Stimulated activated CD8-positive, alpha-beta memory T cell treated with anti-CD3 and anti-CD28 coated beads, Interleukin-7, amount 100 ng/mL, for 1 hour (primary cell): ENCODE data around the gene HAND1.
A peak's percentile ranks its signal among the peaks of the same experiment; 100 is the strongest.

Experiments used
- DNase-seq, 2 donors: peaks; one replicate each; pipeline ENCODE4 v3.0.0-alpha.2; 2020; ENCODE audit warnings: low read depth in 2 of 2

The HAND1 gene

DNA sequence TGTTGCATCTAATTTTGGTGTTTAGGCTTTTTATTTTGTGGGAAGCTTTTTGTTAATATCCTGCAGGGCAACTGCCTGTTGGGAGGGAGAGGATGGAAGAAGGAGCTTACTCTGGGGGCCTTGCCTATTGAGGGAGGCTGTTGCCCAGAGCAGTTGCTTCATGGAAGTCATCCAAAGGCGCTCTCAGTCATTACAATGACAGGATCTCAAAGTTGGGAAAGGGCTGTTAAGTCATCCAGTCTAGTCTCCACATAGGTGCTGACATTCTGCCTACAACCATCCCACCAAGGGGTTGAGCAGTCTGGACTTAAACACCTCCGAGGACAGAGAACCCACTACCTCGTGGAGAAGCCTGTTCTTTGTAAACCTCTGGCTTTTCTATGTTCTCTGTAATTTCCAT, 19.0 kb downstream of the HAND1 start:
- no peak for DNase-seq

- no peak for DNase-seq
Observed at GRCh38 chr5:154456540-154456939, 21.5 kb downstream of the HAND1 start.

DNA sequence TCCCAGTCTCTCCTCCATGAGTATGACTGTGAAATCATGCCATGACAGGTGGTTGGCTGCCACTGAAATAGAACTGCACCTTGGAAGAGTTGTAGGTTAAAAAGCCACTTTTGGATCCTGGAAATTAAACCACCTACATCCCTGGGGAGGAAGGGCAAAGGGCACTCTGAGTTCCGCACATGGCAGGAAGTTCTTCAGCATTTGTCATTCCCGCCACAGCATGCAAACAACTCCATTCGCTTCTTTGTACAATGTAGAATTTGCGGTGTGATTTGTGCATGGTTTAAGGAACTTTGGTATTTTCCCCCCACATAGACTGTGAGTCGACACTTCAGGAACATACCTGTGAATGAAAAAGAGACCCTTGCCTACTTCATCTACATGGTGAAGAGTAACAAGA, 22.4 kb downstream of the HAND1 start:
- DNase-seq: no peak

DNA sequence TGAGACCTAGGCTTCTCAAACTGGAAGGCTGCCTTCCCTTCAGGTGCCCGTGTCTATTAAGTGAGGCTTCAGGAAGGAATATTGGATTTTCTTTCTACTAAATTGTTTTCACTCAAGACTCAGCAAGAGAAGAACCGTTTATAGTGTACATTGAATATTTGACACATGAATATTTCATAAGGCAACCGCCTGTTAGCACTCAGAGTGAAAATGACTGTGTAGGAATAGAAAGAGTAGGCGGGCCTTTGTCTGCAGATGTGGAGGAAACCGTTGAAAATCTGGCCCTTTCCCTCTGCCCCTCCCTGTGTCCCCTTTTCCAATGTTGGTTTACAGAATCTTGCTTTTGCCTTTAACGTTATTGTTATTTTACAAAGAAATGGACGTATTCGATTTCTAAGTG, 26.1 kb downstream of the HAND1 start:
- no peak for DNase-seq

DNA sequence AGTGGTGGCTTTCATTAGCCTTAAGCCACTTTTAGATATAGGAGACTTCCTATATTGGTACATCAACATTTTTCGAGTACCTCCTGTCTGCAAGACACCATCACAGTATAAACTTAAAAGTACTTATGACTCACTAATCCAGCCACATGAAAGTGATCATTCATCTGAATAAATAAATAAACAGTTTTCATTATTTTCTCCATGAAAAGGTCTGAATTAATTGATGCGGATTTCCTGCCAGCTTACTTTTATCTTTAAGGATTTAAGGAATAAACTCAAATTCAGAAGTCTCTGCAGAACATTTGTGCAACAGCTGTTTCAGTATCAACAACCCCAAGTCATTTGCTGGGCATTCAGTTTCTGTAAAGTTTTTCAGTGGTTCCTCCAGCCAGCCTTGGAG, 28.2 kb downstream of the HAND1 start:
- DNase-seq: no peak

- no peak for DNase-seq
Observed at GRCh38 chr5:154447089-154447725, 30.8 kb downstream of the HAND1 start.

GRCh38 chr5:154446195-154447088, 31.6 kb downstream of the HAND1 start:
- DNase-seq: peak in 1 of 2 donors; percentile 19

DNA sequence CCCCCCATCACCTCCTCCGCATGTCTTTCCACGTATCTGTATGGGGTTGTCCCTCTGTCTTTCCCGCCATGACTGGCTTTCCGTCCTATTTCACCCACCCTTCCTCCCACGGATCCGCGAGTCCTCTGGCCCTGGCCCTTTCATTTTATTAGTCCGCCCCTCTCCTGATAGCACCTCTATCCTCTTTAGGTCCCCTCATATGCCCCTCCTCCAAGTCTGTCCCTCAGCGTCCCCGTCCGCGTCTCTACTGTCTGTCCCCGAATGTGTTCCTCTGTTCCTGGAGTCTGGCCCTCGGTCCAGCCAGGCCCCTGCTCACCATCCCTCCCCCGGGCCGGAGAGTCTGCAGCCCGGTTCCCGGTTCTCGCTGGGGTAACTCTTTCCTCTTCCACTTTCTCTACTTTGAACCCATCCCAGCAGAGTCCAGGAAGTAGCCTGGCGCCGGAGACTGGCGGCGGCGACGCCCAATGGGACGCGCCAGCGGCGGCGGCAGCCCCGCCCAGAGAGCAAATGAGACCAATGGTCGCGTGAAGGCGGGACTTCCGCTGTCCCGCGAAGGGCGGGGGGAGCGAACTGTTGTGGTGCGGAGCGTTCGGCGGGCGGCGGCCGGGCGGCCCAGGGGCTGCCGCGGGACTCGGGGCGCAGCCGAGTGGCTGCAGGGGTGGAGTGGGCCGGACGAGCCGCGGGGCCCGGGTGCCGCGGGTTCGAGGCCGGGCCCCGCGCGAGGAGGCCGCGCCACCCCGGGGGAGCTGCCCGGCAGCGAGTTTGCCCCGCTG, 32.4 kb downstream of the HAND1 start, which contains the start of gene SAP30L:
TSS of gene SAP30L (plus strand) at position 576 of the 773 bp plus-strand sequence. CDS start 608 bp downstream, outside the sequence.
- peak; percentile 89 to 92 for DNase-seq

DNA sequence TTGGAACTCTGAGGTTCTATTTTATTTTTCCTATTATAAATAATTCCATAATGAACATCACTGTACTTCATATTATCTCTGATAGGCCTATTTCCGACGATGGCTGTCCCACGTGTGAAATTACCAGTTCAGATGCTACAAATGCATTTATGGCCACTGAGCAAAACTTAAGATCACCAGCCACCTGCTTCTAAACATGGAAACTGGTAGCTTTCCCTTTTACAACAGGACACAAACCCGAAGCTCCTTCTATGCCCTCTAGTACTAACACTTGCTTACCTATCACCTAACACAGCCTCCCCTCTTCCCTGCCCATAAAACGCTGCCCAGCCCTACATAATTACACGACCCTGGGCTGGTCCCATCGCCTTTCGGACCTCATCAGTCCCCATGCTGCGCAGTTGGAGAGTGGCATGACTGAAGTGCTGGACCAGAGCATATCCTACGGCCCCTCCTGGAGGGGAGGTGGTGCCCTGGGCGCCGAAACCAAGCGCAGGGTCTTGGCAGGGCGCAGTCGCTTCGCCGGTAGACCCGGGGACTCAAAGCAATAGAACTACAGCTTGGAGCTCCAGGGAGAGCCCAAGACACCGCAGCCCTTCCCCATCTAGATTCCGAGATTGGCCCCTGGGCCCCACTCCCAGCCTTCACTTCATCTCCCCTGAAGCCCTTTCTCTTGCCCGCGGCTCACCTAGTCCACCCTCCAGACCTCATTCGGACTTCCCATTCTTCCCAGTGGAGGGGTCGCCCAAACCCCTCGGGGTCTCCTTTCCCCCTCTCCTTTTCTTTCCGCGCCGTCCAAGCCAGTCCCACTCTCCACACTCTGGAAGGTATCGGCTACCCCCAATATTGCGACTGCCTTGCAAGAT, 33.2 kb downstream of the HAND1 start:
- no peak for DNase-seq

GRCh38 chr5:154442801-154443200, 35.2 kb downstream of the HAND1 start:
- no peak for DNase-seq

GRCh38 chr5:154440540-154440939, 37.5 kb downstream of the HAND1 start:
- DNase-seq: no peak

DNA sequence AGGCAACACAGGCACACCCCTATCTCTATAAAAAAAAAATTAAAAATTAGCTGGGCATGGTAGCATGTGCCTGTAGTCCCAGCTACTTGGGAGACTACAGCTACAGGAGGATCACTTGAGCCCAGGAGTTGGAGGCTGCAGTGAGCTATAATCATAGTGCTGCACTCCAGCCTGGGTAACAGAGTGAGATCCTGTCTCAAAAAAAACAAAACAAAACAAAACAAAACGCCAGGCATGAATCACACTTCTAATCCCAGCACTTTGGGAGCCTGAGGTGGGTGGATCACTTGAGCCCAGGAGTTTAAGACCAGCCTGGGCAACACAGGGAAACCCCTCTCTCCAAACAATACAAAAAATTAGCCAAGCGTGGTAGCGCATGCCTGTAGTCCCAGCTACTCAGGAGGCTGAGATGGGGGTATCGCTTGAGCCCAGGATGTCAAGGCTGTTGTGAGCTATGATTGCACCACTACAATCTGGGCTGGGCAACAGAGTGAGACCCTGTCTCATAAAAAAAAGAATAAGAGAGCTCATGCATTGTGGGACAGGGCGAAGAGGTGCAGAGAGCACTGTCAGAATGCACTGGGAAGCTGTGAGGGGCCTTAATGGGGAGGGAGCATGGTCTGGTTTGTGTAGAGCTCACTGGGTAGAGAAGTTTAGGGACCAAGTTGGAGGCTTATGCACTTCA, 40.6 kb downstream of the HAND1 start:
- DNase-seq: no peak

DNA sequence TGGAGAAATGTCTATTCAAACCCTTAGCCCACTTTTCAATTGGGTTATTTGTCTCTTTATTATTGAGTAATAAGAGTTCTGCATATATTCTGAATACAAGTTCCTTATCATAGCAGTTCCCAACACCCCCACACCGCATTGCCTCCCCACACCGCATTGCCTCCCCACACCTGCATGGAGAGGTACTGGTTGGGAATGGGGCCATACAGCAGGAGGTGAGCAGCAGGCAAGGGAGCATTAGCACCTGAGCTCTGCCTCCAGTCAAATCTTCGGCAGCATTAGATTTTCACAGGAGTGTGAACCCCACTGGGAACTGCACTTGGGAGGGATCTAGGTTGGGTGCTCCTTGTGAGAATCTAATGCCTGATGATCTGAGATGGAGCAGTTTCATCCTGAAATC, 42.8 kb downstream of the HAND1 start:
- no peak for DNase-seq

DNA sequence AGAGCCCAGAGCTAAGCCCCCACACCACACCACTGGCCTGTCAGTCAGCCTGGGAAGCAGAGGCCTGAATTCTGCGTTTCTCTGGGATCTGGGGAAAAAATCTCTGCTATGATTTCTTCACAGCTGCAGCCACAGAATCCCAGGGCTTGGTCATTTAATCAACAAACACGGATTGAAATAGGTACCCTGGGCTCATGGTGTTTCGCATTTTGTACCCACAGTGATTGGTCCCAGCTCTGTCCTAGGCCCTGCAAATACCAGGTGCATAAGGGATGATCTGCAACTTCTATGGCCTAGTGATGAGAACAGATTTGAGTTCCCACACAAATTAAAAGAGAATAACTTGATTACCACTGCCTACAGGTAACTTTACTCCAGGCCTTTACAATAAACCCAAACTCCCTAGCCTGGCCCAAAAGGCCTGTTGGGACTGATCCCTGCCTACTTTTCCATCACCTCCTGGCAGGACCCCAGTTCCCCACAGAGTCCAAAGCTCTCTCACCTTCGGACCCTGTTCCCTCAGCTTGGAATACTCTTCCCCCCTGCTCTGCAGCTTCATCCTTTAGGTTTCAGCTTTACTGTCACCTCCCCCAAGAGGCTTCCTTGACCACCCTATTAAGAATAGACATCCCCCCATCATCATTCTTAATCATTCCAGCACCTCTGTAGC, 46.9 kb downstream of the HAND1 start:
- DNase-seq: no peak

DNA sequence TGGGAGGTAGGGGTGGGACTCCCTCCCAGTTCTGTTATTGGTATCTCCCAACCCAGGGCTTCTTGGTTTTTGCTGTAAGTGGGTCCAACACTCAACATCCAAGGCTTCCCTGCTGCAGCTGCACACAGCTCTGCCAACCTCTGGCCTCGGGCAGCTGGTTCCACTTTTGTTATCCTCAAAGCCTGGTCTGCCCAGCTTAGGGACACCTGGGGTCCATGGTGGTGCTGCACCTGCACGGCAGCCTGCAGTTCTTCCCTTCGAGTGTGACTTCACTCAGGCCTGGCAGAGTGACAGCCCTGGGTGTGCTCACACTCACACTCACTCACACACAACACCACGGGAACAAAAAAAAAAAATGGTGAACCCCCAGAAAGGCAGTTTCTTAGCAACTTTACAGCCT, 47.6 kb downstream of the HAND1 start:
- DNase-seq: no peak

DNA sequence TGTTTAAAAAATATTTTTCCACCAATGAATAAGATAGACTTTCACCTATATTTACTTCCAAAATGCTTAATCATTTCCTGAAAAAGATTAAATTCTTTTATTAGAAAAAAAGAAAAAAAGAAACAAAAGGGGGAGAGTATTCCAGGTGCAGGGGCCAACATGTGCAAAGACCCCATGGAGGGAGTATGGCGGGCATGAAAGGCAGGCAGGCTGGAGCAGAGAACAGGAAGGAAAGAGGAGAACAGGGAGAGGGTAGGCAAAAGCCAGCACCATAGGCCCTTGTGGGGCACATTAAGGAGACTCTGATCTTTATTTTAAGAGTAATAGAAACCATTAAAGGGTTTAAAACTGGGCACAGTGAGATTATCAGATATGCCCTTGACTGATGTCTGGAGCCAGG, 48.7 kb downstream of the HAND1 start:
- no peak for DNase-seq

GRCh38 chr5:154428208-154428607, 49.8 kb downstream of the HAND1 start:
- DNase-seq: no peak
